Right ventricle myocardium inferior (tissue), 1 donor: Measurements from ENCODE around the gene HSD17B4. TPM values are rescaled to one million over a fixed set of nuclear protein-coding genes. Genes with fewer than 3 reads are reported as not detected.

Experiments used
- ATAC-seq: fragments of 200-7000 bp; cut with Tn5 transposase; one replicate; pipeline ENCODE4 v1.9.1; 2020; ENCODE audit warnings: mild to moderate bottlenecking, moderate library complexity
- DNase-seq: peaks from one replicate; pipeline ENCODE4 v3.0.0; 2021; ENCODE audit errors: missing footprints
- intact Hi-C: fragments of 100-400 bp; cut with DNase I; formaldehyde crosslinking; loops from one replicate; pipeline ENCODE4 v1.11.0; 2022
- total RNA-seq: library from RNA; stranded (reverse); fragmentation: NEBNext Ultra II Directional; extraction: Animal tissue kit (Norgen Biotek cat#: 25700); gene quantifications from one replicate; pipeline ENCODE4 v1.2.1, GENCODE V29; 2021
- donor health status: DM: no; HTN: yes; CAD: no; lungs with severe emphysema.

HSD17B4 gene
- total RNA-seq, 1 donor from 2014 or later: 297 TPM

GRCh38 chr5:119532637-119533036 is 80.3 kb downstream of the HSD17B4 start:
- intact Hi-C loops: no loop called here
- DNase-seq (no peak), ATAC-seq (no peak)

GRCh38 chr5:119537704-119538103 is 85.4 kb downstream of the HSD17B4 start:
- ATAC-seq (no peak), DNase-seq (no peak)
- intact Hi-C loops: no loop called here

- ATAC-seq (no peak), DNase-seq (no peak)
- intact Hi-C loops: no loop called here
Observed at GRCh38 chr5:119541716-119542115, 89.4 kb downstream of the HSD17B4 start.

GRCh38 chr5:119551819-119552218 is 99.5 kb downstream of the HSD17B4 start:
- DNase-seq (no peak), ATAC-seq (no peak)
- intact Hi-C loops: no loop called here

- peak; percentile 67 for ATAC-seq
- intact Hi-C loops: no loop called here
Observed at GRCh38 chr5:119554597-119554996, 102.3 kb downstream of the HSD17B4 start.

GRCh38 chr5:119570910-119571309 is 118.6 kb downstream of the HSD17B4 start:
- intact Hi-C loops: no loop called here
- ATAC-seq (no peak), DNase-seq (no peak)

More at GRCh38 chr5:119554597-119554996, 102.3 kb downstream of the HSD17B4 start:
- no peak for DNase-seq

- ATAC-seq (no peak), DNase-seq (no peak)
- intact Hi-C loops: no loop called here
Observed at GRCh38 chr5:119578937-119579336, 126.6 kb downstream of the HSD17B4 start.

GRCh38 chr5:119582987-119583386 is 130.7 kb downstream of the HSD17B4 start:
- intact Hi-C loops: no loop called here

GRCh38 chr5:119583684-119584083 is 131.4 kb downstream of the HSD17B4 start:
- intact Hi-C loops: no loop called here
- no peak for DNase-seq
- ATAC-seq: no peak

More at GRCh38 chr5:119582987-119583386, 130.7 kb downstream of the HSD17B4 start:
- ATAC-seq (no peak), DNase-seq (no peak)

Other genes with a start within 250 kb of the HSD17B4 start
- gene TNFAIP8, start 96.5 kb upstream of the HSD17B4 start, total RNA-seq: 17.8 TPM
- not detected for gene FAM170A, start 177.1 kb downstream of the HSD17B4 start, total RNA-seq